HEK293 (cell line): ENCODE data around the gene CCDC14.

Experiments
- CTCF ChIP-seq: fragments of 450-650 bp; formaldehyde crosslinking; IDR thresholded peaks from 2 replicates; pipeline ENCODE4 v1.5.1; 2016; ENCODE audit warnings: missing biosample characterization, missing genetic modification characterization
- KLF17 ChIP-seq: fragments of 450-650 bp; formaldehyde crosslinking; IDR thresholded peaks from 2 replicates; pipeline ENCODE4 v1.5.1; 2016; ENCODE audit warnings: missing biosample characterization, missing genetic modification characterization
- REST ChIP-seq: fragments of 450-650 bp; formaldehyde crosslinking; IDR thresholded peaks from 2 replicates; pipeline ENCODE4 v1.5.1; 2016; ENCODE audit warnings: missing biosample characterization, missing genetic modification characterization
- SETDB1 ChIP-seq: IDR thresholded peaks from one replicate; pipeline ENCODE4 v1.6.1; 2017; ENCODE audit warnings: mild to moderate bottlenecking, low read length, moderate library complexity, mixed read lengths; ENCODE audit not compliant: insufficient read length
- ZNF248 ChIP-seq: fragments of 450-650 bp; formaldehyde crosslinking; IDR thresholded peaks from 2 replicates; pipeline ENCODE4 v1.5.1; 2017; ENCODE audit warnings: missing biosample characterization, missing genetic modification characterization

GRCh38 chr3:123878807-123879206, 82.2 kb downstream of the CCDC14 start:
- TF ChIP-seq CTCF (tag by site-specific recombination), result no peak
- TF ChIP-seq SETDB1, result no peak
- no peak for TF ChIP-seq REST (tag by site-specific recombination)
- no peak for TF ChIP-seq KLF17 (tag by site-specific recombination)
- TF ChIP-seq ZNF248, result no peak
